Motor neuron (in vitro differentiated cells): Measurements from ENCODE around the gene HEATR9. TPM values are rescaled to one million over a fixed set of nuclear protein-coding genes. Genes with fewer than 3 reads are reported as not detected.

ENCODE experiments used
- ATAC-seq, 8 experiments: fragments of 200-7000 bp; cut with Tn5 transposase; replicated peaks in 6 of 8; 2 replicates each; pipeline ENCODE4 v1.8.0; 2021; ENCODE audit warnings: mild to moderate bottlenecking in 8 of 8, moderate library complexity in 8 of 8
- H3K27ac ChIP-seq, 2 donors: fragments of 250-450 bp; sonication (Bioruptor Pico); 2 replicates each; pipeline ENCODE4 v1.9.0; 2021; ENCODE audit warnings: antibody characterized with exemption in 2 of 2, mild to moderate bottlenecking in 2 of 2, moderate library complexity in 1 of 2
- H3K4me1 ChIP-seq, 2 donors: fragments of 250-450 bp; sonication (Bioruptor Pico); replicated peaks in 1 of 2; 2 replicates each; pipeline ENCODE4 v1.6.1; 2021; ENCODE audit warnings: antibody characterized with exemption in 2 of 2, mild to moderate bottlenecking in 2 of 2, moderate library complexity in 1 of 2
- H3K4me3 ChIP-seq, 5 donors: fragments of 250-450 bp; sonication (Bioruptor Pico); 2 replicates each; pipeline ENCODE4 v1.9.0; 2021; ENCODE audit warnings: antibody characterized with exemption in 5 of 5, mild to moderate bottlenecking in 5 of 5, moderate library complexity in 4 of 5
- WGBS, 10 experiments: fragments of 450-650 bp; shearing (Covaris generic); methylation state at CpG; one replicate each; pipeline ENCODE4 v1.0.0; 2022; 5-methylcytosine and 5-hydroxymethylcytosine counted together
- in situ Hi-C, 9 experiments: fragments of 400-800 bp; cut with MboI; loops; one replicate each; pipeline ENCODE4 v1.15.0; 2021; ENCODE audit warnings: low sequenced_read_pairs in 9 of 9, low pct_unique_long_range_greater_than_20kb in 2 of 9; ENCODE audit not compliant: unreplicated experiment in 9 of 9
- total RNA-seq, 8 experiments: library from RNA; unstranded; fragments of 300-600 nt; gene quantifications; 2 replicates each; pipeline versions ENCODE4 v1.2.3 to v1.2.4, GENCODE V29; 2022

Gene HEATR9
- total RNA-seq, 8 experiments from 2014 or later, result 0.08 to 0.18 (median 0.14) TPM; not detected in 3

DNA sequence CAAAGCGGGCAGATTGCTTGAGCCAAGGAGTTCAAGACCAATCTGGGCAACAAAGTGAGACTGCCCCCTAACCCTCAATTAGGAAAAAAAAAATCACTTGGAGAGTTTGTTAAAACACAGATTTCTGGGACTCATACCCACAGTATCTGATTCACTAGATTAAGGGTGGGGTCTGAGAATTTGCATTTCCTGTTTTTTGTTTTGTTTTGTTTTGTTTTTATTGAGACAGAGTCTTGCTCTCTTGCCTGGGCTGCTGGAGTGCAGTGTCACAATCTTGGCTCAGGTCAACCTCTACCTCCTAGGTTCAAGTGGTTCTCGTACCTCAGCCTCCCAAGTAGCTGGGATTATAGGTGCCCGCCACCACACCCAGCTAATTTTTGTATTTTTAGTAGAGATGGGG lies 1.1 kb downstream of the HEATR9 start:
- no peak overlapping the region for H3K27ac ChIP-seq
- 72 to 100% (median 93%) methylated on average over 1 to 3 of the region's 3 CpGs; no CpG with 5 or more reads in 3 of the 10 experiments for whole genome bisulfite sequencing, 10 experiments
- ATAC-seq, result peak in 2 of 8 experiments; percentile 79 to 80
- no peak overlapping the region for H3K4me3 ChIP-seq
- in situ Hi-C loops, result no loop called here
- no peaks in the 10 kb centered on the region for H3K4me1 ChIP-seq

DNA sequence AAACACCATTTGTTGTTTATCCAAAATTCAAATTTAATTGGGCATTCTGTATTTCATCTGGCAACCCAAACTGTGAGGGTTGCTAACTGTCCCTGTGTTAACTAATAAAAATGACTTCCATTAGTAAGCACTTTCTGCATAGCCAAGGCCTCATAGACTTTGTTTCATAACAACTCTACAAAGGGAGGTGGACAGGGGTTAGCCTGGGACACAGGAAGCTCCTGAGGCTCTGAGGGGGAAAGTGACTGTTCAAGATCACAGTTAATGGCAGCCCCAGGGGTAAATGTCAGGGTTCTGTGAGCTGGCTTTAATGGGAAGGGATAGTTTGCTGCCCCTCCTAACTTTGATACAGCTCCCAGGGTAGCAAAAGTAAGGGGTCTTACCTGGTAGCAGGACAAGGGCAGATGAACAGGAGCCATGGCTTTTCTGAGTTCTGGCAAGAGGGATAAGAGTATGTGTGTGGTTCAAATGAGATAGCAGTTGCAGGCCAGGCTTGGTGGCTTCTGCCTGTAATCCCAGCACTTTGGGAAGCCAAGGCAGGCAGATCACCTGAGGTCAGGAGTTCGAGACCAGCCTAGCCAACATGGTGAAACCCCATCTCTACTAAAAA lies 2.2 kb downstream of the HEATR9 start:
- ATAC-seq, result peak in 2 of 8 experiments; percentile 47 to 55
- in situ Hi-C loops, result no loop called here
- Histone ChIP-seq H3K4me1 (no peaks in the 10 kb centered on the region), H3K4me3 (no peak overlapping the region), H3K27ac (no peak overlapping the region)
- WGBS, 10 experiments, result 80 to 100% (median 92%) methylated on average over 1 of the region's 1 CpG; no CpG with 5 or more reads in 6 of the 10 experiments

DNA sequence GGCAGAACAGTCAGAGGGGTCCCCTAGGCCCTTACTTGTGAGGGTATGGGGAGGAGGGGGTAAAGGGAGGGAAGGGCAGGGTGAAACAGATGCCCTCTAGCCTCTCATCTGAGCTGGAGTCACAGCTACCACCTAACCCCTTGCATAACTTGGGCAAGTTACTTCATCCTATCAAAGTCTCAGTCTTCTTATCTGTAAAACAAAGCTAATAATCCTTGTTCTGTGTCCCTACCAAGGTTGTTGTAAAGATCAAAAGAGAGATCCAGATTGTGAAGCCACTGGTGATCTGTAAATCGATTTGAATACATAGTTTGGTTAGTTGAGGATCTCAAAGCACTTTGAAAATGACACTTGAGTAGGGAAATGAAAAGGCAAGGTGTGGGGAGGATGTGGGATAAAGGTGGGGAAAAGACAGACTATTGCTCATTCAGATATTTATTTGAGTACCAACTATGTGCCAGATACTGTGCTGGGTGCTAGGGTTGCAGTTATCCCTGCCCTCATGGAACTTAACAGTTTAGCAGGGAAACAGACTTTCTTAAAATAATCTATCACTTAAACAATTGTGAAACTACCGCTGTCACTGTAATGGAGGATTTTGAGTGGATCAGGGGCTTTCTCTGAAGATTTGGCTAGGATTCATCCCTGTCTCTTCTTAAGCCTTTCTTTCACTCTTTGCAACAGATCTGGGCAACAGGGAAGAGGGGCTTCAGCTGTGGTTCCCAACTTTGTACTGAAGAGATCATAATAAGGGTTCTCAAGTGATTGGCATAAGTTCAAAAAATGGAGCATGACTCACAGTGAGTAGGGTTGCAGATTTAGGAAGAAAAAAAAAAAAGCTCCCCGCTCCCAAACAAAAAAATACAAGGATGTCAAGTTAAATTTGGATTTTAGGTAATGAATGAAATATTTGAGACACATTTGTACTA lies 3.0 kb downstream of the HEATR9 start:
- in situ Hi-C loops, result no loop called here
- Histone ChIP-seq H3K4me3 (no peak overlapping the region), H3K27ac (no peak overlapping the region), H3K4me1 (no peaks in the 10 kb centered on the region)
- ATAC-seq, result peak in 2 of 8 experiments; percentile 31 to 50
- 17 to 100% (median 66%) methylated on average over 1 to 2 of the region's 3 CpGs for WGBS, 10 experiments

DNA sequence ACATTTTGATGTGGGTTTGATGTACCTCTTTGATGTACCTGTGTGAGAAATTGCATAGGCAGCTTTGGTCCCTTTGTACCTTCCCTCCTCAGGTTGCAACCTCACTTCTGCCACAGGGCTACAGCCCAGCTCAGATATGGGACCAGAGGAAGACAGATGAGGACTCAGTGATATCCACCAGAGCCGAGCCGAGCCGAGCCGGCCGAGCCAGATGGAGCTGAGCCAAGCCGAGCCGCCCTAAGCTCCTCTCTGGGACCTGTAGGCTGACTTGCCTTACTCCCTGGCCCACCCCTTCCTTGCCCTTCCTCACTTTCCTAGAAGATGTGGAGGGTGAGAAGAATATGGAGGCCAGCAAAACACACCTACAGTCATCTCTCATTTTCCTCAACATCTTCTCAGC lies 3.8 kb downstream of the HEATR9 start:
- Histone ChIP-seq H3K27ac (no peak overlapping the region), H3K4me3 (no peak overlapping the region), H3K4me1 (no peaks in the 10 kb centered on the region)
- 65 to 100% (median 94%) methylated on average over 2 to 7 of the region's 7 CpGs; no CpG with 5 or more reads in 4 of the 10 experiments for WGBS, 10 experiments
- in situ Hi-C loops, result no loop called here
- no peak for ATAC-seq

DNA sequence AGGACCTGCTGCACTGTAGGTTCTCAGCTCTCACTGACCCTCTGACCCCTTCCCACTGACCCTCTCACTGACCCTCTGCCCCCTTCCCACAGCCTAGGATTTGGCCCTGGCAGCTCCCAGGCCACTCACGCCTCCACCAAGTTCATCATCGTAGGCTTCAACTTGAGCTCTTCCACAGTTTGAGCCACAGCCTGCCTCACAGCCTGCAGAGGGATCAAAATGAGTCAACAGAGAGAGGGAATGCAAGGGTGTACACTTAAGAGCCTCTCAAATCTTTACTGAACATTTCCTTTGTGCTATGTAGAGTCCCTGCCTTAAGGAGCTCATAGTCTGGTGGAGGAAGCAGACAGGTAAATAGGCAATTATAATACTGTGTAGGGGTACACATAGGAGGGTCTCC lies 12.1 kb downstream of the HEATR9 start:
- Histone ChIP-seq H3K4me1 (no peaks in the 10 kb centered on the region), H3K4me3 (no peak overlapping the region), H3K27ac (no peak overlapping the region)
- in situ Hi-C loops, result no loop called here
- WGBS, 10 experiments, result 83 to 100% (median 95%) methylated on average over 1 to 2 of the region's 2 CpGs; no CpG with 5 or more reads in 6 of the 10 experiments
- ATAC-seq, result no peak

DNA sequence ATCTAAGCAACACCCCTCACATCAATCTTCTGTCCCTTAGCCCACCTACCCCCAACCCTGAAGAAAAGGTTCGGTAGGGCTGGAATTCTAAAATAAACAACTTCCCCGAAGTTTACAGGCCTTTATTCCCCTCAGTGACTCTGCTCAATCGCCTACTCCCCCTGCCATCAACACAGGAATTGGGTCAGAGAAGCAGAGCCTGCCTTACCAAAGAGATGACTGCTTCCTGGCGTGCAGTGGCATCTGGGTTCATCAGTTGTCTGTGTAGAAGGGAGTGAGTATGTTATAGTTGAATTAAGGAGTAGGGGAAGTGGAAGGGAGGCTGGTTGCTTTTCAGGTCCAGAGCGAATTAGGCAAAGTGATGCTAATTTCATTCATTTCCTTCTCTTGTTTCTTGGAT lies 12.7 kb downstream of the HEATR9 start:
- in situ Hi-C loops, result no loop called here
- no peak for ATAC-seq
- H3K4me1 ChIP-seq, result no peaks in the 10 kb centered on the region
- 41 to 100% (median 73%) methylated on average over 1 to 5 of the region's 5 CpGs; no CpG with 5 or more reads in 2 of the 10 experiments for WGBS, 10 experiments
- H3K27ac ChIP-seq, result no peak overlapping the region
- no peak overlapping the region for H3K4me3 ChIP-seq

DNA sequence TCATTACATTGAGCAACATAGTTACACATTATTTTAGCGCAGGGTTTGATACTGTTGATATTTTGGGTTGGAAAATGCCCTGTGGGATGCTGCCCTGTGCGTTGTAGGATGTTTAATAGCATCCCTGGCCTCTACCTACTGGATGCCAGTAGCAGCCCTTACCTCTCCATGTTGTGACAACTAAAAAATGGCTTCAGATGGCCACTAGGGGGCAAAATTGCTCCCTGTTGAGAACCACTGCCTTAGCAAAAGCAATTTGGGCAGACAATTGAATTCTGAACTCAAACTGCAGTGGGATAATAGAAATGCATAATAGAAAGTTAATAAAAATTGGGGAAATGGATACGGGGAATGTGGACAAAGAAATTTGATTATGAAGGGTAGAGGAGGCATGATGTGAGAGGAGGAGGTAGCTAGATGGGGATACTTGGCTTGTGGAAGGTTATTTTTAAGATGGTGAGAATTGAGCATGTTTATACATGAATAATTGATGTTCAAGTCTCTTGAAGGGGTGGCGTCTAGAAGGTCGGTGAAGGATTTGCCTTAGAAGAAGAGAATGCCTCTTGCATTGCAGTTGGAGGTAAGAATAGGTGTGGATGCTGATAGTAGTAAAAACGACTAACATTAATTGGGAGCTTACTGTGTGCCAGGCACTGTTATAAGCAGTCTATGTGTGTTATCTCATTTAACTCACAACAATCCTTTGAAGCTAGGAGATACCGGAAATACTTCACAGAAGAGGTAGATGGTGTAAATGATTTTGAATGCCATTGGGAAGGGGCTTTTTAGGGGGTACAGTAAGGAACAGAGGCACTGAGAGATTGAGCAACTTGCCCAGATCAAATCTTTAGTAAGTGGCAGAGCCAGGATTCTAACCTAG lies 19.0 kb downstream of the HEATR9 start:
- ATAC-seq, result peak in 6 of 8 experiments; percentile 37 to 88 (median 74)
- in situ Hi-C loops, result loop anchor here in 1 of 9 experiments (25.0 kb wide), 1 partner anchor 88 kb away; the partner anchor contains the start of genes LYZL6 and RDM1

DNA sequence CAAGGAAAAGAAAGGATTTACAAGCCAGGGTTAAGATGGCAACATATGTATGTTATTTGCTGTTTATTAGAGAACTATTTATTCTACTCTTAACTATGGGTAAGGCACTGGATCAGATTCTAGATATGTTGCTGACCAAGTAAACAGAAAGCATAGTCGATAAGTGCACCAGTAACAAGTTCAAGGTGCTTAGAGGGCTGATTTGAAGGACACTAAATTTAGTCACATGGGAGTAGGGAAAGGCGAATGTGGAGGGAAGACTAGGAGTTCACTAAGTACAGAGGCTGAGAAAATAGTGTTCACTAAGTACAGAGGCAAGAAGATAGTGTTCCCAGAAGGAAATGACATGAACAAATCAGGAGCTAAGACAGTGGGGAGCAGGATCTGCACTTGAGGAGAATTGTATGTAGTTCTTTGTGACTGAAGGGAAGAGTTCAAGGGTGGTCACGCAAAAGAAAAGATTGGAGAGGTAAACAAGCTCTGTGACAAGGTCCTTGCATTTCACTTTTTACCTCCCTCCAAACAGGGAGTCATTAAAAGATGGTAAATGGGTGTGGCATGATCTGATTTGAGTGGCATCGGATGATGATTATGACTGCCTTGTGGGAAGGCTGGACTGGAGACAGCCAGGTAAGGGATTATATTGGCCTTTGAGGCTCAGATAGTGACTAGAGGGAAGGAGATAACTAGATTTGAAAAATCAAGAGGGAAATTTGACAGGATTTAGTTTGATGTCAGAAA lies 20.9 kb downstream of the HEATR9 start:
- in situ Hi-C loops, result loop anchor here in 1 of 9 experiments (25.0 kb wide), 1 partner anchor 89 kb away; the partner anchor contains the start of genes LYZL6 and RDM1
- 83 to 100% (median 99%) methylated on average over 1 to 4 of the region's 4 CpGs for WGBS, 10 experiments
- no peak for ATAC-seq
- Histone ChIP-seq H3K27ac (no peak overlapping the region), H3K4me1 (no peaks in the 10 kb centered on the region), H3K4me3 (no peak overlapping the region)

More for the DNA sequence above, 19.0 kb downstream of the HEATR9 start:
- H3K4me3 ChIP-seq, result no peak overlapping the region
- WGBS, 10 experiments, result 57 to 98% (median 78%) methylated on average over 2 to 7 of the region's 7 CpGs
- H3K27ac ChIP-seq, result no peak overlapping the region
- no peaks in the 10 kb centered on the region for H3K4me1 ChIP-seq

DNA sequence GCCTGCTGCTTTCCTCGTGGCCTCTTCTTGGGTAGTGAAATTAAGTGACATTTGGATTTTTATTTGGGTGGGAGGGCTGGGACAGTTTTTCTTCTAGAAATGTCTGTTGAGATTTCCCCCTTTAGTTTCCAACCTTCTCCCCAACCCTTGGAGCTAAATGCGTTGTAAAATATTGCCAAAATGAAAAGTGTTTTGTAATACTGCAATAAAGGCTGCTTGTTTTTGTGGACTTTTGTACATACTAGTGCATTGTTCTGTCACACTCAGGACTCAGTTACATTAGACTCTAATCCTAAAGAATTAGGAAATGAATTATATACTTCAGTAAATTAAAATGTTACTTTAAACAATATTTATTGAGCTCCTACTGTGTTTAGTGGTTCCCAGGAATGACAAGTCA lies 21.7 kb downstream of the HEATR9 start:
- ATAC-seq, result no peak
- WGBS, 10 experiments, result 45 to 100% (median 92%) methylated on average over 1 to 2 of the region's 2 CpGs; no CpG with 5 or more reads in 2 of the 10 experiments
- in situ Hi-C loops, result loop anchor here in 1 of 9 experiments (25.0 kb wide), 1 partner anchor 90 kb away; the partner anchor contains the start of genes LYZL6 and RDM1
- no peaks in the 10 kb centered on the region for H3K4me1 ChIP-seq
- H3K27ac ChIP-seq, result no peak overlapping the region
- H3K4me3 ChIP-seq, result no peak overlapping the region

DNA sequence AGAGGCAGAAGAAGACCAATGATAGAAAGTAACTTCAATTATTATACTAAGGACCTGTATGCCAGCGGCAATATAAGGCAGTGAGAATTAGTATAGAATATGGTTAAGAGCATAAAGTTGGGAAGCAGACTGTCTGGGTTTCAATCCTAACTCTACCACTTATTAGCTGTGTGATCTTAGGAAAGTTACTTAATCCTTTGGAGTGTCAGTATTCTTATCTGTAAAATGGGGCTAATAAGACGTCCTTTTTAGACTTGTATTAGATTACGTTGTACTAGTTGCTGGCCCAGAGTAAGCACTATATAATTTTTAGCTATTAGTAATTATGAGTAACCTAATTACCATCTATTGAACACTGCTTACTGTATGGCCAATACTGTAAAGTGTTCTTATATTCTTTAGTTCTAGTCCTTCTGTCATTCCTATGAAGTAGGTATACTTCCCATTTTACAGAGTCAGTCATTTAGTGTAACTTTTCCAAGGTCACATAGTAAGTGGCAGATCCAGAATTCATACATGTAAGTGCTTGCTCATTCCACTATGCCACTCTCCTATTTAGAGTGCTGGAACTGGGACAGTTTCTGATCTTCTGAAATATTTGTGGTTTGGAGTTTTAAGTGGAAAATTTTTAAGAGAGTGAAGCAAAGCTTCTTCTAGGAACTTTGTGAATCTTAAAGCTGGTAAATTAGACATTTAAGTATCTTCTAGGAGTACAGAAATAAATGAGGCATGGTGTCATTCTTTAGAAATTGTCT lies 22.5 kb downstream of the HEATR9 start:
- in situ Hi-C loops, result loop anchor here in 1 of 9 experiments (25.0 kb wide), 1 partner anchor 91 kb away; the partner anchor contains the start of genes LYZL6 and RDM1

DNA sequence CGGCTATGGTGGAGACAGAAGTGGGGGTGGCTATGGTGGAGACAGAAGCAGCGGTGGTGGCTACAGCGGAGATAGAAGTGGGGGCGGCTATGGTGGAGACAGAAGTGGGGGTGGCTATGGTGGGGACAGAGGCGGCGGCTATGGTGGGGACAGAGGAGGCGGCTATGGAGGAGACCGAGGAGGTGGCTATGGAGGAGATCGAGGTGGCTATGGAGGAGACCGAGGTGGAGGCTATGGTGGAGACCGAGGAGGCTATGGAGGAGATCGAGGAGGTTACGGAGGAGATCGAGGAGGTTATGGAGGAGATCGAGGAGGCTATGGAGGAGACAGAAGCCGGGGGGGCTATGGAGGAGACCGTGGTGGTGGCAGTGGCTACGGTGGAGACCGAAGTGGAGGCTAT lies 24.1 kb downstream of the HEATR9 start:
- WGBS, 10 experiments, result 93 to 100% (median 97%) methylated on average over 1 to 5 of the region's 19 CpGs; no CpG with 5 or more reads in 6 of the 10 experiments
- in situ Hi-C loops, result loop anchor here in 1 of 9 experiments (25.0 kb wide), 1 partner anchor 93 kb away; the partner anchor contains the start of genes LYZL6 and RDM1
- no peak for ATAC-seq
- Histone ChIP-seq H3K4me1 (no peaks in the 10 kb centered on the region), H3K4me3 (no peak overlapping the region), H3K27ac (no peak overlapping the region)

More for the DNA sequence above, 22.5 kb downstream of the HEATR9 start:
- Histone ChIP-seq H3K4me1 (no peaks in the 10 kb centered on the region), H3K4me3 (no peak overlapping the region), H3K27ac (no peak overlapping the region)
- no peak for ATAC-seq
- WGBS, 10 experiments, result 83 to 100% (median 100%) methylated on average over 1 to 3 of the region's 3 CpGs; no CpG with 5 or more reads in 1 of the 10 experiments
